Esophagus muscularis mucosa (tissue), 4 donors: ENCODE data around the gene MAN2C1. TPM values are rescaled to one million over a fixed set of nuclear protein-coding genes. Genes with fewer than 3 reads are reported as not detected.

Experiments used
- DNase-seq: peaks from one replicate; pipeline ENCODE4 v3.0.0-alpha.2; 2017; ENCODE audit errors: extremely low spot score
- H3K27ac ChIP-seq, 4 donors: fragments of 200-600 bp; sonication (generic); replicated peaks in 1 of 4; 1 replicate in 3 of 4; 2 replicates in 1 of 4; pipeline ENCODE4 v1.5.1; 2016 to 2019; ENCODE audit warnings: mild to moderate bottlenecking in 1 of 4
- H3K27me3 ChIP-seq, 4 donors: fragments of 200-600 bp; sonication (generic); one replicate each; pipeline versions ENCODE4 v1.5.1 to v1.6.0; 2016 to 2019
- H3K36me3 ChIP-seq, 4 donors: fragments of 200-600 bp; sonication (generic); one replicate each; pipeline ENCODE4 v1.5.1; 2016 to 2019
- H3K4me1 ChIP-seq, 4 donors: fragments of 200-600 bp; sonication (generic); one replicate each; pipeline ENCODE4 v1.5.1; 2016 to 2019
- H3K4me3 ChIP-seq, 4 donors: fragments of 200-600 bp; sonication (generic); 1 replicate in 2 of 4; 2 replicates in 2 of 4; pipeline ENCODE4 v1.5.1; 2016 to 2019; ENCODE audit warnings: mild to moderate bottlenecking in 4 of 4, moderate library complexity in 1 of 4
- H3K9me3 ChIP-seq, 4 donors: fragments of 200-600 bp; sonication (generic); 1 replicate in 3 of 4; 2 replicates in 1 of 4; pipeline ENCODE4 v1.5.1; 2016 to 2019
- EP300 ChIP-seq: sonication (generic); formaldehyde crosslinking; IDR thresholded peaks from one replicate; pipeline ENCODE4 v1.6.1; 2017; ENCODE audit warnings: antibody characterized with exemption
- POLR2A ChIP-seq: fragments of 450-650 bp; IDR thresholded peaks from one replicate; pipeline ENCODE4 v1.6.1; 2017; ENCODE audit warnings: antibody characterized with exemption, moderate library complexity, mild to moderate bottlenecking, low read depth
- POLR2AphosphoS5 ChIP-seq, 2 donors: sonication (generic); formaldehyde crosslinking; IDR thresholded peaks; one replicate each; pipeline ENCODE4 v1.6.1; 2017; ENCODE audit warnings: antibody characterized with exemption in 2 of 2
- WGBS: methylation state at CpG from one replicate; pipeline ENCODE4 v1.1.5; 2018; 5-methylcytosine and 5-hydroxymethylcytosine counted together
- intact Hi-C: fragments of 100-400 bp; cut with DNase I; formaldehyde crosslinking; loops from one replicate; pipeline ENCODE4 v1.15.1; 2023
- total RNA-seq, 4 donors: library from RNA; depleted of rRNA; stranded (reverse); fragments of >200 nt; gene quantifications; one replicate each; pipeline versions ENCODE4 v1.1.0 to v1.2.1, GENCODE V29; 2016
- TF ChIP-seq, protein P1 (sequence below), 3 experiments: fragments of 200-600 bp in 2 of 3; fragments of 450-650 bp in 1 of 3; sonication (generic) in 2 of 3; IDR thresholded peaks; one replicate each; pipeline ENCODE4 v1.5.1; 2017 to 2019; ENCODE audit warnings: antibody characterized with exemption in 3 of 3, mild to moderate bottlenecking in 2 of 3, moderate library complexity in 1 of 3

MAN2C1 gene
- total RNA-seq, 4 donors from 2014 or later: 67.4 to 163 (median 125) TPM

DNA sequence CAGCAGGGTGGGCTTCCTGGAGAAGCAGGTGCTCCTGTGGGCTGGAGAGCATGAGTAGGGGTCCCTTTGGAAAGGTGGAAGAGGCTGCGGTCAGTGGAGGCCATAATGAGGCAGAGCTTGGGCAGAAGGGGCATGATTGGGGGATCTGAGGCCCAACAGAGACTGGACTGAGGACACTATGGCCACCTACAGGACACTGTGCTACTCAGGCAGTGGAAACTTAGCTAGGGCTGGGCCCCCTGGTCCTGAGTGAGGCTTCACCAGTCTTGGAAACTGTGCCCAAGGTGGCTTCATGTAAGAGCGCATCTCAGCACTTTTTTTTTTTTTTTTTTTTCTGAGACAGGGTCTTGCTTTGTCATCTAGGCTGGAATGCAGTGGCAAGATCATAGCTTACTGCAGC is 38.8 kb downstream of the MAN2C1 start:
- Histone ChIP-seq H3K27ac (no peak overlapping the region), H3K27me3 (no peaks in the 10 kb centered on the region), H3K4me1 (no peaks in the 10 kb centered on the region), H3K4me3 (no peak overlapping the region), H3K9me3 (no peaks in the 10 kb centered on the region), H3K36me3 (no peaks in the 10 kb centered on the region)
- WGBS: 100% methylated on average over 2 of the region's 2 CpGs
- no peak for DNase-seq
- intact Hi-C loops: no loop called here
- no peak for TF ChIP-seq EP300
- TF ChIP-seq POLR2AphosphoS5 (IDR thresholded peaks at IDR 0.05): no peak
- no peak for TF ChIP-seq POLR2A
- TF ChIP-seq, protein P1, sequence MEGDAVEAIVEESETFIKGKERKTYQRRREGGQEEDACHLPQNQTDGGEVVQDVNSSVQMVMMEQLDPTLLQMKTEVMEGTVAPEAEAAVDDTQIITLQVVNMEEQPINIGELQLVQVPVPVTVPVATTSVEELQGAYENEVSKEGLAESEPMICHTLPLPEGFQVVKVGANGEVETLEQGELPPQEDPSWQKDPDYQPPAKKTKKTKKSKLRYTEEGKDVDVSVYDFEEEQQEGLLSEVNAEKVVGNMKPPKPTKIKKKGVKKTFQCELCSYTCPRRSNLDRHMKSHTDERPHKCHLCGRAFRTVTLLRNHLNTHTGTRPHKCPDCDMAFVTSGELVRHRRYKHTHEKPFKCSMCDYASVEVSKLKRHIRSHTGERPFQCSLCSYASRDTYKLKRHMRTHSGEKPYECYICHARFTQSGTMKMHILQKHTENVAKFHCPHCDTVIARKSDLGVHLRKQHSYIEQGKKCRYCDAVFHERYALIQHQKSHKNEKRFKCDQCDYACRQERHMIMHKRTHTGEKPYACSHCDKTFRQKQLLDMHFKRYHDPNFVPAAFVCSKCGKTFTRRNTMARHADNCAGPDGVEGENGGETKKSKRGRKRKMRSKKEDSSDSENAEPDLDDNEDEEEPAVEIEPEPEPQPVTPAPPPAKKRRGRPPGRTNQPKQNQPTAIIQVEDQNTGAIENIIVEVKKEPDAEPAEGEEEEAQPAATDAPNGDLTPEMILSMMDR (IDR thresholded peaks at IDR 0.05): no peak

DNA sequence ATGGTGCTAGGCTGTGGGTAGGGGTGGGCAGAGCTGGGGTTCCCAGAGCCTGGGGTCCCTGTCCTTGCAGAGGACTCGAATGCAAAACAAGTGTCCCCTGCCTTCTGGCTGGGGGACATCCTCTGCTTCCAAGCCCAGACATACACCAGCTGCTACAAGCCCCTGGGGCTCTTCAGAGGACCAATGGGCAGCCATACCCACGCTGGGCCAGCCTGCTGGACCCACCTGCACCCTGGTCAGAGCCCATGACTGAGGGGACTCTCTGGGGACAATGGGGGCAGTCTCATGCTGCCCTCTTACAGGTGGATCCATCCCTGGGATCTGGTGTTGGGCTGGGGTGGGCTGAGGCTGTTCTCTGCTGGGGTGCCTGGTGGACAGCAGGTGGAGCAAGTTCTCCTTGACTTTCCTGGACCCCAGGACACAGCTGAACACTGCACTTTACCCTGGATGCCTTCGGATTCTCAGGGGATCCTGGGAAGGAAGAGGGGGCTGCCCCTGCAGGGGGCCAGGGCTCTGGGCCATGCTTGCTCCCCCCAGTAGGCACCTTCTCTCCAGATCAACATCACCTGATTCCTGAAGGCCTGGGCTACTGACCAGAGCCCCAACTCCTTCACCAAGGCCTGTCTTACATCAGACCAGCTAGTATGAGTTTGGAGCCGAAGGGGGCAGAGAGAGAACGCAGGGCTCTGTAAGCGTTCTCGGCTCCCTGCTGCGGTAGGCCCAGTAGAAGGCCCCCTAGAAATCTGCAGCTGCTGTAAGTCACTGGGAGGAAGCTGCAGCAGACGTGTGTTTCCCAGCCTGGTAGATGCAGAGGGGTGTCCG is 39.7 kb downstream of the MAN2C1 start:
- TF ChIP-seq EP300: no peak
- TF ChIP-seq, protein P1 (IDR thresholded peaks at IDR 0.05): no peak
- no peak for TF ChIP-seq POLR2A
- TF ChIP-seq POLR2AphosphoS5 (IDR thresholded peaks at IDR 0.05): no peak
- no peaks in the 10 kb centered on the region for H3K4me1 ChIP-seq
- intact Hi-C loops: no loop called here
- H3K4me3 ChIP-seq: no peak overlapping the region
- WGBS: 83% methylated on average over 6 of the region's 10 CpGs
- DNase-seq: no peak
- no peaks in the 10 kb centered on the region for H3K9me3 ChIP-seq
- no peak overlapping the region for H3K27ac ChIP-seq
- H3K27me3 ChIP-seq: no peaks in the 10 kb centered on the region
- no peaks in the 10 kb centered on the region for H3K36me3 ChIP-seq

DNA sequence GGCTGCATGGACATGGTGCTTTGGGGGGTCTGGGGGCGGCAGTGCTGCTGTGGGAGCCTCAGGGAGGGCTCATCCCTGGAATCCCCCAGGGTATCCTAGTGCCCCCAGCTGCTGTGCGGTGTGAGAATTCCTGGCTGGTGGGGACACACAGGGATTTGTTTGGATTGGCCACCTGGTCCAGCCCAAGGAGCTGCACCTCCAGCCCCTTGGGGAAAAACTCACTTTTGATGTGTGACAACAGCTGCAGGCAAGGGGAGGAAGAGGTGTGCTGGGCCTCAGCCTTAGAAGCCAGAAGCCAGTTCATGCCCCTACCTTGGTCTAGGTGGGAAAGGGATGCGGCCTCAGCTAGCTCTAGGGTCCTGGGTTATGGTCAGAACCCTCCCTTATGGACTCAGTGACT is 40.9 kb downstream of the MAN2C1 start:
- no peaks in the 10 kb centered on the region for H3K36me3 ChIP-seq
- no peak for DNase-seq
- no peaks in the 10 kb centered on the region for H3K9me3 ChIP-seq
- TF ChIP-seq POLR2AphosphoS5 (IDR thresholded peaks at IDR 0.05) (no peak), POLR2A (no peak)
- TF ChIP-seq, protein P1 (IDR thresholded peaks at IDR 0.05): no peak
- no peak overlapping the region for H3K4me3 ChIP-seq
- no peaks in the 10 kb centered on the region for H3K27me3 ChIP-seq
- H3K4me1 ChIP-seq: no peaks in the 10 kb centered on the region
- intact Hi-C loops: no loop called here
- 100% methylated on average over 1 of the region's 3 CpGs for WGBS
- H3K27ac ChIP-seq: no peak overlapping the region

DNA sequence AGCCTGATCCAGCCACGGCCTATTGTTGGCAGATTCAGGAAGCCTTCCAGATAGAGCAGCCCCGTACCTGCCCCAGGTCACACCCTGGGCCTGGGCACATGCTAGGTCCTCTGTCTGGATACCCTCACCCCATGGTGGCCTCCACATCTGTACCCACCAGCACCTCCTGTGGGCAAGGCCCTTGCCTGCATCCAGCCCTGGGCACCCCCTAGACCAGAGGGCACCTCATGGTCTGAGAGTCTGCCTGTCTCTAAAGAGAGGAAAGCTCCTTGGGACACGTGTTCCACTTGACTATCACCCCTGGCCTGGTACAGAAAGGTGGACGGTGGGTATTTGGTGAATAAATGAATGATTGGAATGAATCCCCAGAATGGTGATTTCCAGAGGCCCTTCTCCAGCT is 41.4 kb downstream of the MAN2C1 start:
- intact Hi-C loops: no loop called here
- DNase-seq: no peak
- H3K4me3 ChIP-seq: no peak overlapping the region
- H3K4me1 ChIP-seq: no peaks in the 10 kb centered on the region
- TF ChIP-seq EP300: no peak
- TF ChIP-seq POLR2AphosphoS5 (IDR thresholded peaks at IDR 0.05): no peak
- TF ChIP-seq POLR2A: no peak
- TF ChIP-seq, protein P1 (IDR thresholded peaks at IDR 0.05): no peak
- H3K36me3 ChIP-seq: no peaks in the 10 kb centered on the region
- no peaks in the 10 kb centered on the region for H3K9me3 ChIP-seq
- no peak overlapping the region for H3K27ac ChIP-seq
- 69% methylated on average over 4 of the region's 4 CpGs for WGBS
- H3K27me3 ChIP-seq: no peaks in the 10 kb centered on the region

DNA sequence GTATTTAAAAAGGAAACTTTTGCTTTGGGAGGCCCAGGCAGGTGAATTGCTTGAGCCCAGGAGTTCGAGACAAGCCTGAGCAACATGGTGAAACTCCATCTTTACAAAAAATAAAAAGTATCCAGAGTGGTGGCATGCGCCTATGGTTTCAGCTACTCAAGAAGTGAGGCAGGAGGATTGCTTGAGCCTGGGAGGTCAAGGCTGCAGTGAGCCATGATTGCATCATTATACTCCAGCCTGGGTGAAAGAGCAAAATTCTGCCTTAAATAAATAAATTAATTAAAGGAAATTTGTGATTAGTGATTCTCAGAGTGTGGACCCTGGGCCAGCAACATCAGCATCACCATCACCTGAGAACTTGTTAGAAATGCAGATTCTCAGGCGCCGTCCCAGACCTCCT is 42.5 kb downstream of the MAN2C1 start:
- no peaks in the 10 kb centered on the region for H3K9me3 ChIP-seq
- no peak overlapping the region for H3K4me3 ChIP-seq
- H3K27me3 ChIP-seq: no peaks in the 10 kb centered on the region
- WGBS: 95% methylated on average over 4 of the region's 4 CpGs
- intact Hi-C loops: no loop called here
- H3K36me3 ChIP-seq: no peaks in the 10 kb centered on the region
- DNase-seq: no peak
- TF ChIP-seq POLR2AphosphoS5 (IDR thresholded peaks at IDR 0.05) (no peak), EP300 (no peak), POLR2A (no peak)
- TF ChIP-seq, protein P1 (IDR thresholded peaks at IDR 0.05): no peak
- H3K27ac ChIP-seq: no peak overlapping the region
- H3K4me1 ChIP-seq: no peaks in the 10 kb centered on the region
